ENCODE results near the gene RAD23A. TPM values are rescaled to one million over a fixed set of nuclear protein-coding genes. Genes with fewer than 3 reads are reported as not detected.

The RAD23A gene
- total RNA-seq, 1 donor from 2014 or later: 78.8 TPM

- H3K4me3 Mint-ChIP-seq (ENCODE audit: low read depth): no peak overlapping the region
- no peak overlapping the region for H3K27ac Mint-ChIP-seq
- H3K9me3 Mint-ChIP-seq (ENCODE audit: low read depth): no peaks in the 10 kb centered on the region
- peaks cover 1% of the 10 kb centered on the region for H3K36me3 Mint-ChIP-seq (ENCODE audit: insufficient read depth)
- H3K27me3 Mint-ChIP-seq: peaks cover 5% of the 10 kb centered on the region
- DNase-seq (ENCODE audit: low spot score, unreplicated experiment): no peak
- no peak for TF ChIP-seq CTCF (IDR thresholded peaks at IDR 0.05; ENCODE audit: unreplicated experiment)
- H3K4me1 Mint-ChIP-seq (ENCODE audit: low read depth): peaks cover 8% of the 10 kb centered on the region
Observed at GRCh38 chr19:12959481-12959880, 13.8 kb downstream of the RAD23A start.

- DNase-seq (ENCODE audit: low spot score, unreplicated experiment): peak; percentile 80
- Mint-ChIP-seq H3K4me3 (ENCODE audit: low read depth) (peak overlapping the region; percentile 72), H3K4me1 (ENCODE audit: low read depth) (peaks cover 3% of the 10 kb centered on the region)
Observed at GRCh38 chr19:12965017-12965811, 19.6 kb downstream of the RAD23A start.

GRCh38 chr19:12965812-12966135 lies 20.1 kb downstream of the RAD23A start:
- peak overlapping the region; percentile 50 for H3K4me3 Mint-ChIP-seq (ENCODE audit: low read depth)
- no peak overlapping the region for H3K27ac Mint-ChIP-seq
- peaks cover 12% of the 10 kb centered on the region for H3K27me3 Mint-ChIP-seq
- H3K4me1 Mint-ChIP-seq (ENCODE audit: low read depth): peaks cover 3% of the 10 kb centered on the region
- no peak for DNase-seq (ENCODE audit: low spot score, unreplicated experiment)
- H3K36me3 Mint-ChIP-seq (ENCODE audit: insufficient read depth): no peaks in the 10 kb centered on the region
- H3K9me3 Mint-ChIP-seq (ENCODE audit: low read depth): no peaks in the 10 kb centered on the region
- TF ChIP-seq CTCF (IDR thresholded peaks at IDR 0.05; ENCODE audit: unreplicated experiment): no peak

More at GRCh38 chr19:12965017-12965811, 19.6 kb downstream of the RAD23A start:
- peaks cover 7% of the 10 kb centered on the region for H3K27me3 Mint-ChIP-seq
- H3K36me3 Mint-ChIP-seq (ENCODE audit: insufficient read depth): no peaks in the 10 kb centered on the region
- no peaks in the 10 kb centered on the region for H3K9me3 Mint-ChIP-seq (ENCODE audit: low read depth)
- H3K27ac Mint-ChIP-seq: no peak overlapping the region
- peak; percentile 83 for TF ChIP-seq CTCF (IDR thresholded peaks at IDR 0.05; ENCODE audit: unreplicated experiment)

GRCh38 chr19:12967907-12968306 lies 22.2 kb downstream of the RAD23A start:
- H3K36me3 Mint-ChIP-seq (ENCODE audit: insufficient read depth): no peaks in the 10 kb centered on the region
- no peak overlapping the region for H3K27ac Mint-ChIP-seq
- H3K4me3 Mint-ChIP-seq (ENCODE audit: low read depth): no peak overlapping the region
- no peaks in the 10 kb centered on the region for H3K9me3 Mint-ChIP-seq (ENCODE audit: low read depth)
- peaks cover 3% of the 10 kb centered on the region for H3K4me1 Mint-ChIP-seq (ENCODE audit: low read depth)
- no peak for TF ChIP-seq CTCF (IDR thresholded peaks at IDR 0.05; ENCODE audit: unreplicated experiment)
- DNase-seq (ENCODE audit: low spot score, unreplicated experiment): no peak
- peaks cover 13% of the 10 kb centered on the region for H3K27me3 Mint-ChIP-seq

GRCh38 chr19:12969292-12969988 lies 23.8 kb downstream of the RAD23A start, which contains the start of gene DAND5:
DAND5 (plus strand) TSS chr19:12969576; CDS start chr19:12969661, 85 bp downstream.
- Mint-ChIP-seq H3K4me3 (ENCODE audit: low read depth) (no peak within 1 kb of the TSS), H3K4me1 (ENCODE audit: low read depth) (peaks cover 3% of the 10 kb centered on the region), H3K27me3 (peaks cover 14% of the 10 kb centered on the region), H3K9me3 (ENCODE audit: low read depth) (no peaks in the 10 kb centered on the region), H3K36me3 (ENCODE audit: insufficient read depth) (no peaks in the 10 kb centered on the region), H3K27ac (no peak within 1 kb of the TSS)
- TF ChIP-seq CTCF (IDR thresholded peaks at IDR 0.05; ENCODE audit: unreplicated experiment): no peak
- no peak for DNase-seq (ENCODE audit: low spot score, unreplicated experiment)

All from progenitor cell of endocrine pancreas (in vitro differentiated cells).